K562 (cell line): ENCODE measurements around the gene VPREB3. TPM values are rescaled to one million over a fixed set of nuclear protein-coding genes. Genes with fewer than 3 reads are reported as not detected.

Experiments
- CC2D1A ChIP-seq: fragments of 450-650 bp; IDR thresholded peaks from 2 replicates; pipeline ENCODE4 v1.6.1; 2017; ENCODE audit warnings: mild to moderate bottlenecking
- FOXK2 ChIP-seq, 2 experiments: fragments of 450-650 bp; IDR thresholded peaks in 1 of 2; conservative IDR thresholded peaks in 1 of 2; 2 replicates each; pipeline ENCODE4 v1.6.1; 2016; ENCODE audit warnings: low read depth in 2 of 2, mild to moderate bottlenecking in 1 of 2
- KLF13 ChIP-seq: fragments of 450-650 bp; IDR thresholded peaks from 2 replicates; pipeline ENCODE4 v1.6.1; 2016; ENCODE audit warnings: missing genetic modification characterization, low read depth, mild to moderate bottlenecking, missing compliant biosample characterization, moderate library complexity, borderline replicate concordance
- MBD2 ChIP-seq: sonication (generic); IDR thresholded peaks from 2 replicates; pipeline ENCODE4 v1.6.1; 2016; ENCODE audit warnings: low read depth, borderline replicate concordance
- POLR2G ChIP-seq: fragments of 200-400 bp; formaldehyde crosslinking; IDR thresholded peaks from 2 replicates; pipeline ENCODE4 v1.6.1; 2017; ENCODE audit warnings: low read depth, mild to moderate bottlenecking, antibody characterized with exemption, low read length, moderate library complexity
- RBFOX2 ChIP-seq: fragments of 200-400 bp; formaldehyde crosslinking; IDR thresholded peaks from 2 replicates; pipeline ENCODE4 v1.6.1; 2017; ENCODE audit warnings: low read depth, mild to moderate bottlenecking, low read length, moderate library complexity
- SAFB2 ChIP-seq: fragments of 200-400 bp; formaldehyde crosslinking; IDR thresholded peaks from 2 replicates; pipeline ENCODE4 v1.6.1; 2018; ENCODE audit warnings: borderline replicate concordance, low read length, low read depth, moderate library complexity; ENCODE audit not compliant: severe bottlenecking
- TEAD2 ChIP-seq: fragments of 450-650 bp; IDR thresholded peaks from 2 replicates; pipeline ENCODE4 v1.6.1; 2016; ENCODE audit warnings: missing genetic modification characterization, control low read depth, missing compliant biosample characterization
- polyA plus RNA-seq, 8 experiments: library from polyadenylated mRNA; depleted of rRNA in 4 of 8; stranded (reverse) in 5 of 8; unstranded in 3 of 8; fragments of >200 nt; fragmentation: Nextera tagmentation in 2 of 8; fragmentation: Illumina TruSeq in 1 of 8; extraction: Ambion mirVana in 2 of 8; extraction: Trizol in 1 of 8; gene quantifications; 2 replicates each; pipeline versions ENCODE4 v1.2.1 to v1.2.3, GENCODE V29; 2011 to 2014; ENCODE audit warnings: inconsistent platforms in 1 of 8, missing spikeins in 1 of 8
- total RNA-seq, 7 experiments: library from RNA; depleted of rRNA in 6 of 7; stranded (reverse); fragments of >200 nt in 6 of 7; fragmentation: Illumina TruSeq in 2 of 7; extraction: Trizol in 2 of 7; gene quantifications; 2 replicates each; pipeline versions ENCODE4 v1.2.1 to v1.2.3, GENCODE V29; 2011 to 2021; ENCODE audit warnings: low replicate concordance in 1 of 7
- TF ChIP-seq, protein P1 (sequence below): fragments of 250-450 bp; sonication (Bioruptor Pico); IDR thresholded peaks from 2 replicates; pipeline ENCODE4 v1.8.0; 2022; ENCODE audit warnings: moderate library complexity, mild to moderate bottlenecking, inconsistent platforms
- TF ChIP-seq, protein P2 (sequence below): fragments of 450-650 bp; IDR thresholded peaks from 2 replicates; pipeline ENCODE4 v1.6.1; 2016; ENCODE audit warnings: antibody characterized with exemption
- TF ChIP-seq, protein P3 (sequence below), 2 experiments: fragments of 450-650 bp; IDR thresholded peaks; 2 replicates each; pipeline ENCODE4 v1.6.1; 2016; ENCODE audit warnings: mild to moderate bottlenecking in 2 of 2, borderline replicate concordance in 1 of 2, low read depth in 1 of 2, moderate library complexity in 1 of 2
- TF ChIP-seq, protein P4 (sequence below), 2 experiments: IDR thresholded peaks; 2 replicates each; pipeline ENCODE4 v1.6.1; 2011; ENCODE audit warnings: borderline replicate concordance in 1 of 2, control low read depth in 1 of 2, low read depth in 1 of 2, low read length in 1 of 2, mild to moderate bottlenecking in 1 of 2, mixed read lengths in 1 of 2, moderate library complexity in 1 of 2; ENCODE audit not compliant: insufficient read depth in 1 of 2, insufficient read length in 1 of 2, poor library complexity in 1 of 2, severe bottlenecking in 1 of 2; ENCODE audit errors: extremely low read depth in 1 of 2

VPREB3 gene
- total and polyA plus RNA-seq, 9 of the 15 experiments (the other 6 are each of a cell fraction or from before 2014, with no cell fraction given): 0.14 to 0.71 (median 0.20) TPM; not detected in 6

DNA sequence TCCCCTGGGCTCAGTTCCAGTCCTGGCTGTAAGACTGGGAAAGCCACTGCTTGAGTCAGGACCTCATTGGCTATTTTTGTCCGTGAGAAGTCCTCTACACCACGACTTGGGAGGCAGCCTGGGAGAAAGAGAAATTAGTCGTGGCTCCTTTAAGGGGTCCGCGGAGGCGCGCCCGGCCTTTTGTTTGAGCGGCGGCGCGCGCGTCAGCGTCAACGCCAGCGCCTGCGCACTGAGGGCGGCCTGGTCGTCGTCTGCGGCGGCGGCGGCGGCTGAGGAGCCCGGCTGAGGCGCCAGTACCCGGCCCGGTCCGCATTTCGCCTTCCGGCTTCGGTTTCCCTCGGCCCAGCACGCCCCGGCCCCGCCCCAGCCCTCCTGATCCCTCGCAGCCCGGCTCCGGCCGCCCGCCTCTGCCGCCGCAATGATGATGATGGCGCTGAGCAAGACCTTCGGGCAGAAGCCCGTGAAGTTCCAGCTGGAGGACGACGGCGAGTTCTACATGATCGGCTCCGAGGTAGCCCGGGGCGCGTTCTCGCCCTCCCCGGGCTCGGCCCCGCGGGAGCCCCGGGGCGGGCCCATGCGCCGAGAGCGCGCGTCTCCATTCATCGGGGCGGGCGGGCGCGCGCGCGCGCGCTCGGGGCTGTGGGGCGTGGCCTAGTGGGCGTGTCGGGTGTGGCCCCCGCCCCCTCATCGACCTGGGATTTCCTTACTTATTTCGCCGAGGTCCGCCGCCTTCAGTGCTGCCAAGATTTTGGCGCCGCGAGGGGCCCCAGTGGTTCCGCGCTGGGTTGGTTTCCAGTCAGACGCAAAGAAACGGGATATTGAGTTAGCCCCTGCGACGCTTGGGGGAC, 32.8 kb upstream of the VPREB3 start, which contains the start of gene SMARCB1 (continued):
- TF ChIP-seq, protein P1, sequence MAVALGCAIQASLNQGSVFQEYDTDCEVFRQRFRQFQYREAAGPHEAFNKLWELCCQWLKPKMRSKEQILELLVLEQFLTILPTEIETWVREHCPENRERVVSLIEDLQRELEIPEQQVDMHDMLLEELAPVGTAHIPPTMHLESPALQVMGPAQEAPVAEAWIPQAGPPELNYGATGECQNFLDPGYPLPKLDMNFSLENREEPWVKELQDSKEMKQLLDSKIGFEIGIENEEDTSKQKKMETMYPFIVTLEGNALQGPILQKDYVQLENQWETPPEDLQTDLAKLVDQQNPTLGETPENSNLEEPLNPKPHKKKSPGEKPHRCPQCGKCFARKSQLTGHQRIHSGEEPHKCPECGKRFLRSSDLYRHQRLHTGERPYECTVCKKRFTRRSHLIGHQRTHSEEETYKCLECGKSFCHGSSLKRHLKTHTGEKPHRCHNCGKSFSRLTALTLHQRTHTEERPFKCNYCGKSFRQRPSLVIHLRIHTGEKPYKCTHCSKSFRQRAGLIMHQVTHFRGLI (CRISPR knock-in tag): no peak
- TF ChIP-seq, protein P2, sequence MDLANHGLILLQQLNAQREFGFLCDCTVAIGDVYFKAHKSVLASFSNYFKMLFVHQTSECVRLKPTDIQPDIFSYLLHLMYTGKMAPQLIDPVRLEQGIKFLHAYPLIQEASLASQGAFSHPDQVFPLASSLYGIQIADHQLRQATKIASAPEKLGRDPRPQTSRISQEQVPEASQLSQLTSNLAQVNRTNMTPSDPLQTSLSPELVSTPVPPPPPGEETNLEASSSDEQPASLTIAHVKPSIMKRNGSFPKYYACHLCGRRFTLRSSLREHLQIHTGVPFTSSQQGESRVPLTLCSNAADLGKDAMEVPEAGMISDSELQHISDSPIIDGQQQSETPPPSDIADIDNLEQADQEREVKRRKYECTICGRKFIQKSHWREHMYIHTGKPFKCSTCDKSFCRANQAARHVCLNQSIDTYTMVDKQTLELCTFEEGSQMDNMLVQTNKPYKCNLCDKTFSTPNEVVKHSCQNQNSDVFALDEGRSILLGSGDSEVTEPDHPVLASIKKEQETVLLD: peak; percentile 81; the same call in 1 of the 2 replicates
- TF ChIP-seq POLR2G (peak; percentile 92), TEAD2 (tag) (no peak), SAFB2 (no peak), MBD2 (peak; percentile 43; the same call in 1 of the 2 replicates), KLF13 (tag) (peak; percentile 52; the same call in 1 of the 2 replicates), CC2D1A (no peak), FOXK2 (conservative IDR thresholded peaks at IDR 0.05 in 1 of 2, IDR thresholded peaks at IDR 0.05 in 1 of 2; ENCODE audit: low read depth in 2 of 2) (peak in 1 of 2 experiments; percentile 94; a peak in 2 of 4 replicates), RBFOX2 (peak; percentile 88)
- TF ChIP-seq, protein P3, sequence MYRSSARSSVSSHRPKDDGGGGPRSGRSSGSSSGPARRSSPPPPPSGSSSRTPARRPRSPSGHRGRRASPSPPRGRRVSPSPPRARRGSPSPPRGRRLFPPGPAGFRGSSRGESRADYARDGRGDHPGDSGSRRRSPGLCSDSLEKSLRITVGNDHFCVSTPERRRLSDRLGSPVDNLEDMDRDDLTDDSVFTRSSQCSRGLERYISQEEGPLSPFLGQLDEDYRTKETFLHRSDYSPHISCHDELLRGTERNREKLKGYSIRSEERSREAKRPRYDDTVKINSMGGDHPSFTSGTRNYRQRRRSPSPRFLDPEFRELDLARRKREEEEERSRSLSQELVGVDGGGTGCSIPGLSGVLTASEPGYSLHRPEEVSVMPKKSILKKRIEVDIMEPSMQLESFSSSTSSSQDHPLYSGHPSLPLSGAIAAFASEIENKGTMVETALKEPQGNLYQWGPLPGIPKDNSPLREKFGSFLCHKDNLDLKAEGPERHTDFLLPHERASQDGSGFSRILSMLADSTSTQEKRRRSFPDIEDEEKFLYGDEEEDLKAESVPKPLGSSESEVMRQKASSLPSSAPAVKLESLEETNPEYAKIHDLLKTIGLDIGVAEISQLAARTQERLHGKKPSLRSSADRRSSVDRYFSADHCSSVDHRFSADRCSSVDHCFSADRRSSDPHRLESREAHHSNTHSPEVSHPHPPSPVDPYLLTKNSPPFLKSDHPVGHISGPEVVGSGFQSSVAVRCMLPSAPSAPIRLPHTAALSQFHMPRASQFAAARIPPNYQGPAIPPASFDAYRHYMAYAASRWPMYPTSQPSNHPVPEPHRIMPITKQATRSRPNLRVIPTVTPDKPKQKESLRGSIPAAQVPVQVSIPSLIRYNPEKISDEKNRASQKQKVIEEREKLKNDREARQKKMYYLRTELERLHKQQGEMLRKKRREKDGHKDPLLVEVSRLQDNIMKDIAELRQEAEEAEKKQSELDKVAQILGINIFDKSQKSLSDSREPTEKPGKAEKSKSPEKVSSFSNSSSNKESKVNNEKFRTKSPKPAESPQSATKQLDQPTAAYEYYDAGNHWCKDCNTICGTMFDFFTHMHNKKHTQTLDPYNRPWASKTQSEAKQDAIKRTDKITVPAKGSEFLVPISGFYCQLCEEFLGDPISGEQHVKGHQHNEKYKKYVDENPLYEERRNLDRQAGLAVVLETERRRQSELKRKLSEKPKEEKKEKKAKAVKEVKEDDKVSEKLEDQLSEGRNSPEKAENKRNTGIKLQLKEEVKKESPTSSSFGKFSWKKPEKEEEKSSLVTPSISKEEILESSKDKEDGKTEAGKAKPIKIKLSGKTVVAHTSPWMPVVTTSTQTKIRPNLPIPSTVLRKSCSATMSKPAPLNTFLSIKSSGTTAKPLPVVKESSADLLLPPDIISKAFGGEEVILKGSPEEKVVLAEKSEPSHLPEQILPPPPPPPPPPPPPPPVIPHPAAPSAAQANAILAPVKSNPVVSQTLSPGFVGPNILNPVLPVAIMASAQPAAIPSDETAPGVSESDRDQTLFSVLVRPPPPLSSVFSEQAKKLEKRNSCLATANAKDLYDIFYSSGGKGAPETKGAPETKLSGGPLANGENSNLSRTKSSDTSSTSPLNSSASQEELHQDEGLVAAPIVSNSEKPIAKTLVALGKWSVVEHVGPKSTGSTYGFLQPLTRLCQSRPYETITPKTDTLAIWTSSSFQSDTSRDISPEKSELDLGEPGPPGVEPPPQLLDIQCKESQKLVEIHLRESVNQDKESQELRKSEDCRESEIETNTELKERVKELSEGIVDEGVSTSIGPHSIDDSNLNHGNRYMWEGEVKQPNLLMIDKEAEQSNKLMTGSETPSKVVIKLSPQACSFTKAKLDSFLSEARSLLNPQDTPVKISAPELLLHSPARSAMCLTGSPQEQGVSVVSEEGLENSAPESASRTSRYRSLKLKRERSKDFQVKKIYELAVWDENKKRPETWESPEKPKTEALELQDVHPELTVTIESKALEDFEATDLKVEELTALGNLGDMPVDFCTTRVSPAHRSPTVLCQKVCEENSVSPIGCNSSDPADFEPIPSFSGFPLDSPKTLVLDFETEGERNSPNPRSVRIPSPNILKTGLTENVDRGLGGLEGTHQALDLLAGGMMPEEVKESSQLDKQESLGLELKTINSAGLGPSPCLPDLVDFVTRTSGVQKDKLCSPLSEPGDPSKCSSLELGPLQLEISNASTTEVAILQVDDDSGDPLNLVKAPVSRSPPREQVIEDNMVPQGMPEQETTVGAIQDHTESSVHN (IDR thresholded peaks at IDR 0.05; ENCODE audit: borderline replicate concordance in 1 of 2, low read depth in 1 of 2): no peak
- TF ChIP-seq, protein P4, sequence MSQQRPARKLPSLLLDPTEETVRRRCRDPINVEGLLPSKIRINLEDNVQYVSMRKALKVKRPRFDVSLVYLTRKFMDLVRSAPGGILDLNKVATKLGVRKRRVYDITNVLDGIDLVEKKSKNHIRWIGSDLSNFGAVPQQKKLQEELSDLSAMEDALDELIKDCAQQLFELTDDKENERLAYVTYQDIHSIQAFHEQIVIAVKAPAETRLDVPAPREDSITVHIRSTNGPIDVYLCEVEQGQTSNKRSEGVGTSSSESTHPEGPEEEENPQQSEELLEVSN (IDR thresholded peaks at IDR 0.05; ENCODE audit: borderline replicate concordance in 1 of 2, extremely low read depth in 1 of 2, insufficient read depth in 1 of 2, insufficient read length in 1 of 2, low read depth in 1 of 2, low read length in 1 of 2, poor library complexity in 1 of 2, severe bottlenecking in 1 of 2): peak in 1 of 2 experiments; percentile 21
